Karpas-422 (cell line): Measurements from ENCODE around the gene ADAMTS15. TPM values are rescaled to one million over a fixed set of nuclear protein-coding genes. Genes with fewer than 3 reads are reported as not detected.
"Not testable (repeated sequence)": the region's sequence is repeated elsewhere in the genome, so short reads cannot be mapped to it uniquely, and the experiment has no call there.

Experiments used
- DNase-seq: peaks from one replicate; pipeline ENCODE4 v3.0.0-alpha.2; 2015
- H2AFZ ChIP-seq: fragments of 200-600 bp; sonication (generic); 2 replicates; pipeline ENCODE4 v1.6.1; 2014; ENCODE audit warnings: antibody characterized with exemption, low read length, mixed read lengths
- H3K27ac ChIP-seq: fragments of 200-600 bp; sonication (generic); 2 replicates; pipeline ENCODE4 v1.5.1; 2014; ENCODE audit warnings: mild to moderate bottlenecking, low read length, moderate library complexity
- H3K27me3 ChIP-seq: fragments of 200-600 bp; sonication (generic); 2 replicates; pipeline ENCODE4 v1.6.1; 2014; ENCODE audit warnings: low read length, mixed read lengths
- H3K36me3 ChIP-seq: fragments of 200-600 bp; sonication (generic); 2 replicates; pipeline ENCODE4 v1.6.1; 2014; ENCODE audit warnings: low read length, mixed read lengths; ENCODE audit not compliant: insufficient read depth
- H3K4me1 ChIP-seq: fragments of 200-600 bp; sonication (generic); 2 replicates; pipeline ENCODE4 v1.6.1; 2014; ENCODE audit warnings: mild to moderate bottlenecking, low read length, mixed read lengths
- H3K4me2 ChIP-seq: fragments of 200-600 bp; sonication (generic); 2 replicates; pipeline ENCODE4 v1.6.1; 2014; ENCODE audit warnings: low read length, low read depth, mild to moderate bottlenecking; ENCODE audit not compliant: poor library complexity, severe bottlenecking
- H3K4me3 ChIP-seq: fragments of 200-600 bp; sonication (generic); 2 replicates; pipeline ENCODE4 v1.5.1; 2014; ENCODE audit warnings: mild to moderate bottlenecking, antibody characterized with exemption, low read length, mixed read lengths
- H3K79me2 ChIP-seq: fragments of 200-600 bp; sonication (generic); 2 replicates; pipeline ENCODE4 v1.6.1; 2014; ENCODE audit warnings: mild to moderate bottlenecking, low read length, mixed read lengths
- H3K9ac ChIP-seq: fragments of 200-600 bp; sonication (generic); 2 replicates; pipeline ENCODE4 v1.6.0; 2014; ENCODE audit warnings: low read length
- H3K9me2 ChIP-seq: fragments of 200-600 bp; sonication (generic), shearing (Covaris generic); replicated peaks from 2 replicates; pipeline ENCODE4 v1.6.0; 2014; ENCODE audit warnings: mild to moderate bottlenecking, low read length, moderate library complexity; ENCODE audit not compliant: insufficient read depth
- H3K9me3 ChIP-seq: fragments of 300-700, 200-600 bp; sonication (generic); 2 replicates; pipeline ENCODE4 v1.6.1; 2014; ENCODE audit warnings: low read length, mixed read lengths
- H4K20me1 ChIP-seq: fragments of 200-600 bp; sonication (generic); 2 replicates; pipeline ENCODE4 v1.6.1; 2014; ENCODE audit warnings: mild to moderate bottlenecking, antibody characterized with exemption, low read length, low read depth; ENCODE audit not compliant: insufficient read depth
- total RNA-seq: library from RNA; depleted of rRNA; stranded (reverse); fragments of >200 nt; shearing (Covaris generic); gene quantifications from 2 replicates; pipeline ENCODE4 v1.2.3, GENCODE V29; 2014; ENCODE audit warnings: low replicate concordance

The ADAMTS15 gene
- total RNA-seq, 1 experiment from 2014 or later: not detected

DNA sequence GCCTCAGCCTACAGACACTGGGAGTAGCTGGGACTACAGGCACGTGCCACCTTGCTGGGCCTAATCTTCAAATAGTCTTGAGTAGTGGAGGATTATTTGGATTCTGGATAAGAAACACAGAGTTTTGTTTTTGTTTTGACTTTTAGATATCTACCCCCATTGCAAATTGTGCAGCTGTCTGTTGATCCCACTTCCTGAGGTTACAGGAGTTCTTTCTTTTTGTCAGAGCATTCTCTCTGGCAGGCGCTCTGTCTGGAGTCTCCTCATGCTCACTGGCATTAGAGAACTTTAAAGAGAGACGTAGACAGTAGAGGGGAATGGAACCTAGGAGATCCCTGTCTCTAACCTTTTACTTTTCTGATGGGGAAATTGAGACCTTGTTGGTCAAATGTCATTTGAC, 12.3 kb upstream of the ADAMTS15 start:
- DNase-seq: no peak

DNA sequence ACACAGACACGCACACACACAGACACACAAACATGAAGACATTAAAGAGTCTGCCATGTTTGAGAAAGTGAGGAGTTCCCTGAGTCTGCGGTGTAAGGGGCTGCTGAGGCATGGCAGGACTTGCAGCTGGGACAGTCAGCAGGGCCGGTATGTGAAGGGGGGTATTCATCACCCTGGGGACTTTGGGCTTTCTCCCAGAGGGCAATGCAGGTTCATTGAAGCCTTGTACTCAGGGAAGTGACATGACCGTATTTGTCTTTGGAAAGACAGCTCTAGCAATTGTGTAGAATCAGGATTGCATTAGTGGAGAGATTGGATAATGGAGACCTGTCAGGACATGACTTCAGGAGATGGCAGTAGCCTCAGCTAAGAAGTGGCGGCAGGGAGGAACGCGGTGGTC, 10.6 kb upstream of the ADAMTS15 start:
- H3K27me3 ChIP-seq: no peaks in the 10 kb centered on the region
- H3K9ac ChIP-seq: no peak overlapping the region
- no peak overlapping the region for H2AFZ ChIP-seq
- no peaks in the 10 kb centered on the region for H3K79me2 ChIP-seq
- H4K20me1 ChIP-seq: no peaks in the 10 kb centered on the region
- no peaks in the 10 kb centered on the region for H3K36me3 ChIP-seq
- no peak overlapping the region for H3K27ac ChIP-seq
- H3K4me3 ChIP-seq: no peak overlapping the region
- no peak overlapping the region for H3K4me2 ChIP-seq
- no peaks in the 10 kb centered on the region for H3K9me3 ChIP-seq
- no peaks in the 10 kb centered on the region for H3K9me2 ChIP-seq
- H3K4me1 ChIP-seq: peaks cover 3% of the 10 kb centered on the region; the same call in 1 of the 2 replicates
- DNase-seq: no peak

More for the DNA sequence above, 12.3 kb upstream of the ADAMTS15 start:
- Histone ChIP-seq H3K9ac (no peak overlapping the region), H3K4me3 (no peak overlapping the region), H3K36me3 (no peaks in the 10 kb centered on the region), H3K4me2 (no peak overlapping the region), H3K27ac (no peak overlapping the region), H4K20me1 (no peaks in the 10 kb centered on the region), H3K79me2 (no peaks in the 10 kb centered on the region), H3K9me2 (no peaks in the 10 kb centered on the region), H3K4me1 (peaks cover 3% of the 10 kb centered on the region; the same call in 1 of the 2 replicates), H3K9me3 (no peaks in the 10 kb centered on the region), H2AFZ (no peak overlapping the region), H3K27me3 (no peaks in the 10 kb centered on the region)

DNA sequence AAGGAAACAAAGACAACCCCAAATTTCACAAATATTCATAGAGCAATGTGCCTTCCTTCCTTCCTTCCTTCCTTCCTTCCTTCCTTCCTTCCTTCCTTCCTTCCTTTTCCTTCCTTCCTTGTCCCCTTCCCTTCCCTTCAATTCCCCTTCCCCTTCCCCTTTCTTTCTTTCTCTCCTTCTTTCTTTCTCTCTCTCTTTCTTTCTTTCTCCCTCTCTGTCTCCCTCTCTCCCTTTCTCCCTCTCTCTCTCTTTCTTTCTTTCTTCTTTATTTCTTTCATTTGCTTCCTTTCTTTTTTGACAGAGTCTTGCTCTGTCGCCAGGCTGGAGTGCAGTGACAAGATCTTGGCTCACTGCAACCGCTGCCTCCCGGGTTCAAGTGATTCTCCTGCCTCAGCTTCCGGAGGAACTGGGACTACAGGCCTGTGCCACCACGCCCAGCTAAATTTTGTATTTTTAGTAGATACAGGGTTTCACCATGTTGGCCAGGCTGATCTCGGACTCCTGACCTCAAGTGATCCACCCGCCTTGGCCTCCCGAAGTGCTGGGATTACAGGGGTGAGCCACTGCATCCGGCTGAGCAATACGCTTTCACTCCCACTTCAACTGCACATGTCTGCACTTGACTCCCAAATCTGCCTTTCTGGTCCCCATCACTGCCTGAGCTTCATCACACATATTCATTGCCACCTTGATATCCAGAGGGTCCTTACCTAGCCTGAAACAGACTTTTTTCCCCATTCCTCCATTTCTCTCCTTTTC, 9.9 kb upstream of the ADAMTS15 start:
- not testable (repeated sequence) for H2AFZ ChIP-seq, DNase-seq

DNA sequence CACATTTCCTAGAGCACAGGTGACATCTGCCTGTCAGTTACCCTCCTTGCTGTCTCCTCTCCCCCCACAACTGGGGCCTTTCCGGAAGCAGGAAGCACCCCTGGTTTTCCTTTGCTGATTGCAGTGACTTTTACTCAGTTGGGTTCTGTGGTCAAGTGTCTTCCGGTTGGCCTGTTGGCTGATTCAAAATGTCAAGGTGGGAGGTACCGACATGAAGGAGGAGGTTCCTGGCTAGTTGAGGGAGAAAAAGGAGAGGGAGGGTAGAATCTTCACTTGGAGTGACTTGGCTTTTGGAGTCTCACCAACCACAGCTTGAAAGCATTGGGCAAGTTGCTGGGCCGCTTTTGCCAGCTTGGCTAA, 9.3 kb upstream of the ADAMTS15 start:
- H3K9me2 ChIP-seq: no peaks in the 10 kb centered on the region
- peaks cover 3% of the 10 kb centered on the region; the same call in 1 of the 2 replicates for H3K4me1 ChIP-seq
- no peaks in the 10 kb centered on the region for H3K27me3 ChIP-seq
- no peaks in the 10 kb centered on the region for H3K36me3 ChIP-seq
- H2AFZ ChIP-seq: no peak overlapping the region
- no peak overlapping the region for H3K27ac ChIP-seq
- H3K9ac ChIP-seq: no peak overlapping the region
- no peak overlapping the region for H3K4me3 ChIP-seq
- H3K4me2 ChIP-seq: no peak overlapping the region
- H4K20me1 ChIP-seq: no peaks in the 10 kb centered on the region
- no peak for DNase-seq
- no peaks in the 10 kb centered on the region for H3K9me3 ChIP-seq
- no peaks in the 10 kb centered on the region for H3K79me2 ChIP-seq

More for the DNA sequence above, 9.9 kb upstream of the ADAMTS15 start:
- not testable (repeated sequence) for H3K4me1 ChIP-seq, H3K9me3 ChIP-seq, H3K27ac ChIP-seq, H3K27me3 ChIP-seq, H3K9ac ChIP-seq, H3K36me3 ChIP-seq, H4K20me1 ChIP-seq, H3K4me2 ChIP-seq, H3K79me2 ChIP-seq, H3K9me2 ChIP-seq, H3K4me3 ChIP-seq

DNA sequence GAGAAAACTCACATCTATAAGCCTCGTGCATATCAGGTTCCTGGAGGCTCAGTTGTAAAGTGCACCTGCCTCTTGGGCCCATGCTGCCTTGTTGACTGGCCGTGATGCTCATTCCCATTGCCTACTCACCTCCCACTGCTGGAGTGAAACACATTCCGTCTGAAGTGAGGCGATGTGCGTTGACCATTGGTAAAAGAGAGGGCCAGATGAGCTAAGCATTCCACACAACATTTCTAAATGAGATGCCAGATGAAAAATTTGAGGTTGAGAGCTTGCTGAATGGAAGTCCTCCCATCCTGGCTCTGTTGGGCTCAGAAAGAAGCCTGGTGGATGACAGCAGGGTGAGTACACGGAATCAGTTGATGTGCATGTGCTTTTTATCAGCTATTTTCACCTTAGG, 8.6 kb upstream of the ADAMTS15 start:
- no peaks in the 10 kb centered on the region for H3K79me2 ChIP-seq
- no peaks in the 10 kb centered on the region for H4K20me1 ChIP-seq
- H3K9ac ChIP-seq: no peak overlapping the region
- H2AFZ ChIP-seq: no peak overlapping the region
- no peaks in the 10 kb centered on the region for H3K9me2 ChIP-seq
- DNase-seq: no peak
- H3K27ac ChIP-seq: no peak overlapping the region
- H3K4me1 ChIP-seq: no peaks in the 10 kb centered on the region; the same call in 1 of the 2 replicates
- no peaks in the 10 kb centered on the region for H3K36me3 ChIP-seq
- H3K4me3 ChIP-seq: no peak overlapping the region
- H3K27me3 ChIP-seq: no peaks in the 10 kb centered on the region
- no peaks in the 10 kb centered on the region for H3K9me3 ChIP-seq
- no peak overlapping the region for H3K4me2 ChIP-seq

DNA sequence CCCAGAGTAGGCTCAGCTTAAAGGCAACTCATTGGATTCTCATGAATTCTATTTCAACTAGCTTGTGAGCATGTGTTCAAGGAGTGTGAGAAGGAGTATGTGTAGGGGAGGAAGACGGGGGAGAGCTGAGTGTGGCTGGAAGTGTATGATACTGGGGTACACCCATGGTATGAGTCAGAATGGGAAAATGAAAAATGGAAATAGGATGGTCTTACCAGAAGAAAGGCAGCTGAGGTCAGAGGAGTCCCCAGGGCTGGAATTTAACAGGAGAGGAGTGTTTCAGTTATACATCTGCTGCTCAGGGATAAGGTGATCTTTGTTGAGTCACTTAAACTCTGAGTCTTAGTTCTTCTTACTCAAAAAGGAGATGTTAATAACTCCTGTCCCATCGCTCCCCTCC, 6.7 kb upstream of the ADAMTS15 start:
- H2AFZ ChIP-seq: no peak overlapping the region
- no peaks in the 10 kb centered on the region for H3K36me3 ChIP-seq
- H3K4me1 ChIP-seq: no peaks in the 10 kb centered on the region
- no peaks in the 10 kb centered on the region for H3K9me3 ChIP-seq
- H3K9me2 ChIP-seq: no peaks in the 10 kb centered on the region
- H3K27me3 ChIP-seq: no peaks in the 10 kb centered on the region
- no peak overlapping the region for H3K9ac ChIP-seq
- no peaks in the 10 kb centered on the region for H3K79me2 ChIP-seq
- no peak overlapping the region for H3K4me3 ChIP-seq
- no peak for DNase-seq
- no peak overlapping the region for H3K4me2 ChIP-seq
- H4K20me1 ChIP-seq: no peaks in the 10 kb centered on the region
- no peak overlapping the region for H3K27ac ChIP-seq

DNA sequence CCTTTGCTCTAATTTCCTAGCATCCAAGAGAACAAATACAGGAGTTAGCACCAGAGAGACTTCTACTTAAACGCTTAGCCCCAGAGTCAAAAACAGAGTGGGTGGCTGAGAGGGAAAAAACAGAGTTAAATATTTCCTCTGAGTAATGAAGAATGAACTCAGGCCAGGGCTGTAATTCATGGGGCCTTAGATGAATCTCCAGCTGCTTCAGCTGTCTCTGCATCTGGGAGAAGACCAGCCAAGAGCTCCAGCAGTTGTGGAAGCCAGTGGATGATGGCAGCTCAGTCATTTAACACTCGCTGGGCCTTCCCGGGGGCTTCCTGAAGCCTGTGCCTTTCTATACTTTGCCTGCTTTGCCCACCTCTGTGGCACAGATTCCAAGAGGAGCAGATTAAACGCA, 5.7 kb upstream of the ADAMTS15 start:
- H3K9ac ChIP-seq: no peak overlapping the region
- DNase-seq: no peak

DNA sequence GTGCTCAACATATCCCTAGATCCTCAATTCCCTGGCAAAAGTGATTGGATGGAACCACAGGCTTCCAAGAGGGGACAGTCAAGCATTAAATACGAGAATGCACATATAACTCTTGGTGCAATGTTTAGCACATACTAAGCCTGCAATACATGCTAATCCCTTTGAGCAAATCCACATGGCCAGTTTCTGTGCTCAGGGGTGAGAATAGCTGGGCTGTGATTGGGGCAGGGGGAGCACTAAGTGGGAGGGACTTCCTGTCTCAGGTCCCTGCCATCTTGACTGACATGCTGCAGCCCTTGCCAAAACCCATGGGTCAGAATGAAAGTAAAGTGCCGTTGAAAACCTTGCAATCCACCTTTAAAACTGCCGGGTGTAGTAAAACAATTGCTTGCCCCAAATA, 2.7 kb upstream of the ADAMTS15 start:
- H3K4me2 ChIP-seq: no peak overlapping the region
- no peak overlapping the region for H3K4me3 ChIP-seq
- no peaks in the 10 kb centered on the region for H3K36me3 ChIP-seq
- no peaks in the 10 kb centered on the region for H3K79me2 ChIP-seq
- DNase-seq: no peak
- H4K20me1 ChIP-seq: no peaks in the 10 kb centered on the region
- no peaks in the 10 kb centered on the region for H3K27me3 ChIP-seq
- no peak overlapping the region for H3K9ac ChIP-seq
- H3K9me3 ChIP-seq: no peaks in the 10 kb centered on the region
- H2AFZ ChIP-seq: no peak overlapping the region
- H3K9me2 ChIP-seq: no peaks in the 10 kb centered on the region
- H3K4me1 ChIP-seq: no peaks in the 10 kb centered on the region
- H3K27ac ChIP-seq: no peak overlapping the region

More for the DNA sequence above, 5.7 kb upstream of the ADAMTS15 start:
- no peaks in the 10 kb centered on the region for H3K9me2 ChIP-seq
- no peak overlapping the region for H3K27ac ChIP-seq
- H3K9me3 ChIP-seq: no peaks in the 10 kb centered on the region
- H2AFZ ChIP-seq: no peak overlapping the region
- H3K4me1 ChIP-seq: no peaks in the 10 kb centered on the region
- H4K20me1 ChIP-seq: no peaks in the 10 kb centered on the region
- no peaks in the 10 kb centered on the region for H3K36me3 ChIP-seq
- no peaks in the 10 kb centered on the region for H3K79me2 ChIP-seq
- H3K4me2 ChIP-seq: no peak overlapping the region
- H3K27me3 ChIP-seq: no peaks in the 10 kb centered on the region
- no peak overlapping the region for H3K4me3 ChIP-seq
